GM12872 (cell line): ENCODE measurements around the gene MYLK3.

Source experiments
- CTCF ChIP-seq: IDR thresholded peaks from 3 replicates; pipeline ENCODE4 v1.5.1; 2011; ENCODE audit warnings: low read depth, mild to moderate bottlenecking, low read length, moderate library complexity; ENCODE audit not compliant: insufficient read depth

MYLK3 gene

GRCh38 chr16:46747777-46748651 lies at the start of gene MYLK3:
Gene MYLK3 (minus strand): TSS chr16:46748344. CDS start chr16:46748193, 151 bp downstream.
- no peak for TF ChIP-seq CTCF

DNA sequence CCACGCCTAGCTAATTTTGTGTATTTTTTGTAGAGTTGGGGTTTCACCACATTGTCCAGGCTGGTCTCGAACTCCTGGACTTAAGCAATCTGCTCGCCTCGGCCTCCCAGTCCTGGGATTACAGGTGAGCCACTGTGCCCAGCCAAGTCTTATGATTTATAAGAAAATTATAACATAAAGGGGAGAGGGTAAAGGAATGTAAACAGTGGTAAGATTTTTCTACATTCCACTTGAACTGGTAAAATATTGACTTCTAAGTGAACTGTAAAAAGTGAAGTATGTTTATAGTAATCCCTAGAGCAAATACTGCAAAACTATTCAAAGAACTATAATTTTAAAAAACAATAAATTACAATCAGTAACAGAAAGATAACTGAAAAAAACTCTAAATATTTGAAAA lies 49.4 kb upstream of the MYLK3 start:
- TF ChIP-seq CTCF = no peak

DNA sequence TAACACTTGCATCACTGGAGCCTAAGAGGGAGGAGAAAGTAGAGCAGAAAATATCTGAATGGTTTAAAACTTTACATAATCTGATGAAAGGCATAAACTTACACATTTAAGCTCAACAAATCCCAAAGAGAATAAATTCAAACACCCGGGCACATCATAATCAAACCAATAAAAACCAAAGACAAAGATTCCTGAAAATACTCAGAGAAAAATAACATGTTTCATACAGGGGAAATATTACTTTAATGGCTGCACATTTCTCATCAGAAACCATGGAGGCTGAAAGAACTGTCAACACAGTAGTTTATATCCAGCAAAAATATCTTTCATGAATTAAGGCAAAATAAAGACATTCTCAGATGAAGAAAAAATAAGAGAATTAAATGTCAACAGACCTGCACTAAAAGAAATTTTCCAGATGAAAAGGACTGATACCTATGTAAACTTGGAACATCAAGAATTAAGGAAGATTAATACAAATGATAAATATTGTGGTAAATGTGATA lies 48.7 kb upstream of the MYLK3 start:
- no peak for TF ChIP-seq CTCF

GRCh38 chr16:46793841-46794240 lies 45.7 kb upstream of the MYLK3 start:
- TF ChIP-seq CTCF = no peak

DNA sequence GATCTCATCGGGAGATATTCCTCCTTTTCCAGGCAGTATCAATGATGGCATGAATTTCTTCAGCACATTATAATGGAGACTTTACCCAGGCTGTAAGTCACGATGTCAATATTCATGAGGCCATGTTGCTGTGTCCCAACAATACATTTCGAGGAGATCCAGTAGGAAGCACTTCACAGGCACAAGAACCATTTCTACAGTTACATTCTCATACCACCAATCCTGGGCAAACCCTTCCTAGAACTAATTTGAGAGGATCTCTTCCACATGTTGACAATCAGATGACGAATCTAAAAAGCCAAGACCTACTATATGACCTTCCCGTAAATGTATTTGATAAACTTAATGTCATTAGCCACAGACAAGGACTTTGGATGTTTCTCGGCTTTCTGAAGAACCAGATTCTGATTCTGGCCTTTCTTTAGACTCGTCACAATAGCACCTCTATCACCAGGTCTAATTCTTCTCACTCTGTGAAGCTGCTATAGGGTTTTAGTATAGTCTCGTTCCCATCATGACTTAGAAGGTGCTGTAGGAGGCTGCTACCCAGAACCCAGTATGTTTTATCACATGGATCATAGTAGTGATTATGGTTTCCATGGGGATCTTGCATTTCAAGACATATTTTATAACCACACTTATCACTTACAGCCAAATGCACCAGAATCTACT lies 42.6 kb upstream of the MYLK3 start:
- no peak for TF ChIP-seq CTCF

GRCh38 chr16:46789499-46790414 lies 41.6 kb upstream of the MYLK3 start:
- no peak for TF ChIP-seq CTCF
